HepG2 (cell line): Measurements from ENCODE around the gene MAJIN. TPM values are rescaled to one million over a fixed set of nuclear protein-coding genes. Genes with fewer than 3 reads are reported as not detected.

Experiments
- CHD4 ChIP-seq: fragments of 200-600 bp; sonication (generic); IDR thresholded peaks from 2 replicates; pipeline ENCODE4 v1.7.0; 2017; ENCODE audit warnings: mild to moderate bottlenecking, low read length, borderline replicate concordance
- HOXA5 ChIP-seq: sonication (generic); formaldehyde crosslinking; IDR thresholded peaks from 2 replicates; pipeline ENCODE4 v1.4.0; 2020; ENCODE audit warnings: missing genetic modification reagents
- LCORL ChIP-seq, 2 experiments: fragments of 450-650 bp in 1 of 2; sonication (generic) in 1 of 2; formaldehyde crosslinking in 1 of 2; IDR thresholded peaks; 2 replicates each; pipeline versions ENCODE4 v1.5.0 to v1.6.1; 2017 to 2020; ENCODE audit warnings: antibody characterized with exemption in 1 of 2, missing genetic modification reagents in 1 of 2
- MED8 ChIP-seq: sonication (generic); formaldehyde crosslinking; IDR thresholded peaks from 2 replicates; pipeline ENCODE4 v1.8.1; 2023; ENCODE audit warnings: mild to moderate bottlenecking, missing genetic modification reagents; ENCODE audit not compliant: insufficient replicate concordance
- PAXIP1 ChIP-seq: sonication (generic); formaldehyde crosslinking; conservative IDR thresholded peaks from 2 replicates; pipeline ENCODE4 v1.4.0; 2020; ENCODE audit warnings: mild to moderate bottlenecking, missing genetic modification reagents, moderate library complexity
- POGZ ChIP-seq: sonication (generic); formaldehyde crosslinking; IDR thresholded peaks from 2 replicates; pipeline ENCODE4 v1.4.0; 2020; ENCODE audit warnings: mild to moderate bottlenecking, missing genetic modification reagents
- PREB ChIP-seq: sonication (generic); formaldehyde crosslinking; IDR thresholded peaks from 2 replicates; pipeline ENCODE4 v1.4.0; 2020; ENCODE audit warnings: missing genetic modification reagents
- RARA ChIP-seq: IDR thresholded peaks from 2 replicates; pipeline ENCODE4 v1.6.1; 2016; ENCODE audit warnings: missing genetic modification reagents, missing compliant biosample characterization
- RBAK ChIP-seq: sonication (generic); formaldehyde crosslinking; IDR thresholded peaks from 2 replicates; pipeline ENCODE4 v1.5.1; 2020; ENCODE audit warnings: mild to moderate bottlenecking, missing genetic modification reagents
- SIN3B ChIP-seq: fragments of 150-350 bp; IDR thresholded peaks from 2 replicates; pipeline ENCODE4 v1.6.1; 2014; ENCODE audit warnings: low read length
- SRSF4 ChIP-seq: fragments of 200-400 bp; formaldehyde crosslinking; IDR thresholded peaks from one replicate; pipeline ENCODE4 v1.6.1; 2018; ENCODE audit warnings: mild to moderate bottlenecking, low read depth, low read length, moderate library complexity; ENCODE audit not compliant: poor library complexity, severe bottlenecking
- TBL1XR1 ChIP-seq: fragments of 150-350 bp; IDR thresholded peaks from 2 replicates; pipeline ENCODE4 v1.6.1; 2014; ENCODE audit warnings: borderline replicate concordance, low read length; ENCODE audit not compliant: partially characterized antibody
- TFDP2 ChIP-seq: sonication (generic); formaldehyde crosslinking; IDR thresholded peaks from 2 replicates; pipeline ENCODE4 v1.4.0; 2020; ENCODE audit warnings: missing genetic modification reagents
- YEATS2 ChIP-seq: sonication (generic); formaldehyde crosslinking; IDR thresholded peaks from 2 replicates; pipeline ENCODE4 v1.4.0; 2020; ENCODE audit warnings: missing genetic modification reagents, borderline replicate concordance
- ZNF264 ChIP-seq: sonication (generic); formaldehyde crosslinking; IDR thresholded peaks from 2 replicates; pipeline ENCODE4 v1.4.0; 2020; ENCODE audit warnings: missing genetic modification reagents
- ZNF543 ChIP-seq: sonication (generic); formaldehyde crosslinking; IDR thresholded peaks from 2 replicates; pipeline ENCODE4 v1.4.0; 2020; ENCODE audit warnings: mild to moderate bottlenecking, missing genetic modification reagents
- ZNF761 ChIP-seq: sonication (generic); formaldehyde crosslinking; conservative IDR thresholded peaks from 2 replicates; pipeline ENCODE4 v1.4.0; 2020; ENCODE audit warnings: mild to moderate bottlenecking, missing genetic modification reagents
- ZSCAN5A ChIP-seq: sonication (generic); formaldehyde crosslinking; IDR thresholded peaks from 2 replicates; pipeline ENCODE4 v1.8.0; 2022; ENCODE audit warnings: mild to moderate bottlenecking, missing genetic modification reagents, borderline replicate concordance
- polyA plus RNA-seq, 8 experiments: library from polyadenylated mRNA; depleted of rRNA in 3 of 8; stranded (reverse) in 7 of 8; unstranded in 1 of 8; fragments of >200 nt; fragmentation: Illumina TruSeq in 4 of 8; extraction: Trizol in 4 of 8; gene quantifications; 2 replicates each; pipeline versions ENCODE4 v1.2.1 to v1.2.3, GENCODE V29; 2011 to 2016; ENCODE audit warnings: low read depth in 4 of 8, missing spikeins in 1 of 8, mixed read lengths in 1 of 8; ENCODE audit not compliant: insufficient read depth in 1 of 8
- total RNA-seq, 5 experiments: library from RNA; depleted of rRNA; stranded (reverse); fragments of >200 nt; fragmentation: Illumina TruSeq; extraction: Trizol; gene quantifications; 2 replicates each; pipeline ENCODE4 v1.2.3, GENCODE V29; 2016; ENCODE audit warnings: low read depth in 1 of 5
- TF ChIP-seq, protein P1 (sequence below): sonication (generic); formaldehyde crosslinking; IDR thresholded peaks from 2 replicates; pipeline ENCODE4 v1.5.0; 2020; ENCODE audit warnings: mild to moderate bottlenecking, low read depth, missing genetic modification reagents, borderline replicate concordance
- TF ChIP-seq, protein P2 (sequence below): sonication (generic); formaldehyde crosslinking; IDR thresholded peaks from 2 replicates; pipeline ENCODE4 v1.4.0; 2020; ENCODE audit warnings: missing genetic modification reagents

The MAJIN gene
- total and polyA plus RNA-seq, 2 of the 13 experiments (the other 11 are each of a cell fraction or from before 2014, with no cell fraction given), result not detected

GRCh38 chr11:64888729-64889511 is 83.0 kb downstream of the MAJIN start (continued):
- TF ChIP-seq PAXIP1 (CRISPR knock-in tag) (peak; percentile 45; the same call in 1 of the 2 replicates), RARA (CRISPR knock-in tag) (no peak), LCORL (IDR thresholded peaks at IDR 0.05) (no peak), LCORL (CRISPR knock-in tag; IDR thresholded peaks at IDR 0.05) (peak; percentile 28; the same call in 1 of the 2 replicates), TFDP2 (CRISPR knock-in tag) (no peak), POGZ (CRISPR knock-in tag) (no peak), SIN3B (no peak), RBAK (CRISPR knock-in tag) (no peak), ZSCAN5A (no peak), TBL1XR1 (no peak), HOXA5 (no peak), CHD4 (no peak), SRSF4 (no peak), MED8 (no peak), PREB (CRISPR knock-in tag) (no peak), ZNF264 (CRISPR knock-in tag) (no peak), ZNF761 (CRISPR knock-in tag) (no peak), ZNF543 (CRISPR knock-in tag) (peak; percentile 82; the same call in 1 of the 2 replicates), YEATS2 (CRISPR knock-in tag) (no peak)
- TF ChIP-seq, protein P1, sequence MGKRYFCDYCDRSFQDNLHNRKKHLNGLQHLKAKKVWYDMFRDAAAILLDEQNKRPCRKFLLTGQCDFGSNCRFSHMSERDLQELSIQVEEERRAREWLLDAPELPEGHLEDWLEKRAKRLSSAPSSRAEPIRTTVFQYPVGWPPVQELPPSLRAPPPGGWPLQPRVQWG, result no peak
- TF ChIP-seq, protein P2, sequence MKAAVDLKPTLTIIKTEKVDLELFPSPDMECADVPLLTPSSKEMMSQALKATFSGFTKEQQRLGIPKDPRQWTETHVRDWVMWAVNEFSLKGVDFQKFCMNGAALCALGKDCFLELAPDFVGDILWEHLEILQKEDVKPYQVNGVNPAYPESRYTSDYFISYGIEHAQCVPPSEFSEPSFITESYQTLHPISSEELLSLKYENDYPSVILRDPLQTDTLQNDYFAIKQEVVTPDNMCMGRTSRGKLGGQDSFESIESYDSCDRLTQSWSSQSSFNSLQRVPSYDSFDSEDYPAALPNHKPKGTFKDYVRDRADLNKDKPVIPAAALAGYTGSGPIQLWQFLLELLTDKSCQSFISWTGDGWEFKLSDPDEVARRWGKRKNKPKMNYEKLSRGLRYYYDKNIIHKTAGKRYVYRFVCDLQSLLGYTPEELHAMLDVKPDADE, result no peak
